NCI-H1694 (cell line): ENCODE data around the gene AMFR.
A peak's percentile ranks its signal among the peaks of the same experiment; 100 is the strongest.

ENCODE experiments used
- DNase-seq: peaks from one replicate; lab custom pipeline; 2025; lab: John Stamatoyannopoulos, UW

The AMFR gene

DNA sequence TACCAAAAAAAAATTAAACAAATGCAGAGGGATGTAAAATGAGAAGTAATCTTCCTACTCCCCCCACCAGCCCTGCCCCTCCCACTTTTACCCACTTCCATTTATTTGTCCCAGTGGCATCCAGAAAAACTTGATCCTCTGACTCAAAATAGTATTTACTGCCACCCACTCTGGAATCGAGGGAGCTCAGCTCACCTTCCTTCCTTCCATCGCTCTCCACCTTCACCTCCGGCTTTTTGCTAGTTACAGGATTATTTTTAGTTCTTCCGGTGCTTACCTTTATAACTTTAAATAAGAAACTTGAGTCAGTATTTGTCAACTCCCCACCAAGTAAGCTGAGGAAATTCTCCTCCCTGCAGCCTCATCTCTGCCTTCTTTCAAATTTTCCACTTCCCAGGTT lies 94.9 kb downstream of the AMFR start:
- no peak for DNase-seq

DNA sequence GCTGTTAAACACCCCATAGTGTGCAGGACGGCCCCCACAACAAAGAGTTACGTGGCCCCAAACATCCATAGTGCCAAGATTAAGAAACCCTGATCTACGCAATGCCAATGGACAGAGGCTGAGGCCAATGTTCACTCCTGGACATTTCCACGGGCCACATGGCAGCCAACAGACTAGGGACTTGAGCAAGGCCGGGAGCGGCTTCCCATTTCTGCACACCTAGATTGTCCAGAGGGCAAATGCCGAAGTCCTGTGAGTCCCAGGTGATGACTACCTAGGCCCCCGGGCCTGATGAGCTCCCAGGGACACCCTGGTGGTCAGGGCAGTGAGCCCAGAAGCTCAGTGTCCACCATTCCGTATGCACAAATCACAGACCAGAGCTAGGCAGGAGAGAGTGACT lies 95.5 kb downstream of the AMFR start:
- DNase-seq: no peak

DNA sequence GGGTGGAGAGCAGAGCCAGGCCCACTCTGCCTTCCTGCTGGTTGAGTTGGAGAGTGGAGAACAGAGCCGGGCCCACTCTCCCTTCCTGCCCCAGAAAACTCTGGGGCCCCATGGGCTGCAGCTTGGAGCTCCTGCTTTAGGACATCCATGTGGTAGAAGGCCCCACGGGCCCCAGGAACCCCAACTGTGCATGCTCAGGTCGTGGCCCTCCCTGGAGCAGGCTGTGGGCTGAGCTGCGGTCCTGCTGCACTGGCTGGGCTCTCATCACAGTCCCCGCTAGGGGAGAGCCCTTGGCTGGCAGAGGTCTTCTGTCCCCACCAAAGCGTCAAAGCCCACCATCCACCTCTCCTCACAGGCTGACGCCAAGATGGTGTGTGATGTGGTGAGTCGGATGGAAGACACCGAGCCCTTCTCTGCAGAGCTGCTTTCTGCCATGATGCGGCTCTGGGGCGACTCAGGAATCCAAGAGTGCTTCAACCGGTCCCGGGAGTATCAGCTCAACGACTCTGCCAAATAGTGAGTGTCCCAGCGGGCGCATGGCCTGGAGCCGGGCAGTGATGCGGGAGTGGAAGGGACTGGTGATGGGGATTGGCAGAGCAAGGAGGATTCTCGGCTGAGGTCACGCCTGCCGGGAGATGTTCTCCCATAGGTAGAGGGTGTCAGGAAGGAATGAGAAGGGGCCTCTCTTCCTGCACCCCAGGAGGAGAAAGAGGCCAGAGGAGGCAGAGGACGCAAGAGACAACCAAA lies 96.9 kb downstream of the AMFR start:
- no peak for DNase-seq

DNA sequence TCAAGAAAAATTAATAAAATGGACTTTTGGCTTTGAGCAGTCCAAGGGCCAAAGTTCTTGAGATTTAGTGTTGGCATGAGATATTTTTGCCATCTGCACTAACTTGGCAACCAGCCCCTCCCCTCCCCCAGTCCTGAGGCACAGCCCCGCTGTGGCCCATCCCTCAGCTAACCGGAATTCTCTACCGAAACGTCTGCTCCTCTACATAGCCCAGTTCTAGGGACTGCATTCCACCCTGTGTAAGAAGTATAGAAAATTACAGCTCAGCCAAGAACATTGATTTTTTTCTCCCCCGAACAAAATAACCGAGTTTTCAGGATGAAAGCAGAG lies 97.5 kb downstream of the AMFR start:
- no peak for DNase-seq

DNA sequence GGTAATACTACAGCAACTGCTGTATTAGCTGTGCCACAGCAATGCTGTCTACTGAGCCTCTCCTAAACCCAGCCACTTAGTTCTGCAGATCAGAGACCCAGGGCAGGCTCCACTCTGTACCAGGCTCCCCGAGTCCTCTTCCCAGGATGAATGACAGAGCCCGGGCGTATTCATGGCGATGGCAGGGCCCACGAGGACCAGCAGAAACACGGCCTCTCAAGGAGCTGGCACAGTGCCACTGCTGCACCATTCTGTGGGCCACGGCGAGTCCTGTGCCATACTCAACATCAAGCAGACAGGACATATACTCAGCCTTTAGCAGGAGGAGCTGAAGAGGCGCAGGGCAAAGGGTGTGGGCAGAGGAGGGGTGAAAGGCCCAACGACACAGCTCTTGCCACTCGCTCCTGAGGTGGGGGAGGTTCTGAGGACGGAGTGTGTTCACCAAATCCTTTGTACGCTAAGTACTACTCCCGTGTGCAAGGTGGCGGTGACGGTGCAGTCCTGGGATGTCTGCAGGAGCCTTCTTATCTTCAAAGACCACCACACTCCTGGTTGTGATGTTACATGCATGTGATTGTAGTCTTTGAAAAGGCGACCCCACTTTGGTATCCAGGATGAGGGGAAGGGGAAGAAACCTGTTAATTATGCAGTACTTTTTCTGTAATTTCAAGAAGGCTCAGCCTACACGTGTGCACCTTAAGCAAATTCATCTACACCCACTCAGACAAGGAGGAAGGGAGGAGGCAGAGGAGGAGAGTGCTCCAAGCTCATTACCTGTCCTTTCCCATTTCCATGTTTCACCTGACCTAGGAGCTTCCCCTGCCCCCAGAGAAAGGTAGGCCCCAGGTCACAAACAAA lies 98.0 kb downstream of the AMFR start:
- DNase-seq: no peak

DNA sequence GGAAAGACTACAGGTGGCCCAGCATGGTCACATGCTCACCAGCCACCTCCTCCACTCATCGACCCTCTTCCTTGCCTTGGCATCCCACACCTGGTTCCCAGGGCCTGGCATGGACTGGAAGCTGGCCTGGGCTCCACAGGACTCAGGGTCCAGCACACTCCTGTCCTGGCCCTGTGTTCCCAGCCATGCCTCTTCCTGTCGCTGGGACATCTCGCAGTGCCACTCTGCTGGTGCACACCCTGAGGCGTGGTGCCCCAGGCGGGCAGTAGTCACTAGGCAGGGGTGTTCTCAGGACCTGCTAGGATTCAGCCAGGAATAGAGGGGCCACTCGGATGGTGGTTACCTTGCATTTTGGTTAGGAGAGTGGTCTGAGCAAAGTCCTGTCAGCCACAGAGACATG lies 99.4 kb downstream of the AMFR start:
- DNase-seq: no peak

DNA sequence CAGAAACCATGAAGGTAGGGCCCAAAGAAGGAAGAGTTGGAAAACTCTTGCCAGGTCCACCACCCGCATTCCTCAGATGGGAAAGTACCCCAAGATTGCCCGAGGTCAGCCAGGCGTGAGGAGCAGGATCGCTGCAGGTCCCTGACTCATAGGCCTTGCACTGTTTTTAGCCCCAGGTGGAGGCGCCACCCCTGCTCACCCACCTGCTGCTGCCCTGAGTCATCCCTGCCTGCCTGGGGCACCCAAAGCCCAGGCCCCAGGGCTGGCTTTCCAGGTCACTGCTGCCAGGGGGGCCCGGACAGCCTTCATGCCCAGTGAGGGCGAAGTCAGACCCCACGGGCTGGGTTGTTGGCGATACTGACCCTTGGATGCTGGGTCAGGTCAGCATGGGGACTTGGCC lies 100.9 kb downstream of the AMFR start:
- DNase-seq: no peak

DNA sequence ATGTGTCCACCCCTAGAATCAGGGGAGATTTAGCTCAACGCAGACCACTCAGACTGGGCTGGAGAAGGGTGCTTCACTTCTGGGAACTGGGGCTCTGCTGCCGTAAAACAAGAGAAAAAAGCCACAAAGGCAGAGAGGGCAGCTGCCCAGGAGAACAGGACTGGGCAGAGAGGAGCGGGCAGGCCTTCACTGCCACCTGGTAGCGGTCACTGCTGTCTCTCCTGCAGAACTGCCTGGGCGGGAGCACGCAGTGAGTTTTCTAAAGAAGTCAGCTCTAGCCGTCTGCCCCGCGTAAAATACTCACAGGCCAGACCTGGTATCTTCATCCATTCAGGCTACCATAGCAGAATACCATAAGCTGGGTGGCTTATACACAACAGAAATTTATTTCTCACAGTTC lies 103.8 kb downstream of the AMFR start:
- no peak for DNase-seq

DNA sequence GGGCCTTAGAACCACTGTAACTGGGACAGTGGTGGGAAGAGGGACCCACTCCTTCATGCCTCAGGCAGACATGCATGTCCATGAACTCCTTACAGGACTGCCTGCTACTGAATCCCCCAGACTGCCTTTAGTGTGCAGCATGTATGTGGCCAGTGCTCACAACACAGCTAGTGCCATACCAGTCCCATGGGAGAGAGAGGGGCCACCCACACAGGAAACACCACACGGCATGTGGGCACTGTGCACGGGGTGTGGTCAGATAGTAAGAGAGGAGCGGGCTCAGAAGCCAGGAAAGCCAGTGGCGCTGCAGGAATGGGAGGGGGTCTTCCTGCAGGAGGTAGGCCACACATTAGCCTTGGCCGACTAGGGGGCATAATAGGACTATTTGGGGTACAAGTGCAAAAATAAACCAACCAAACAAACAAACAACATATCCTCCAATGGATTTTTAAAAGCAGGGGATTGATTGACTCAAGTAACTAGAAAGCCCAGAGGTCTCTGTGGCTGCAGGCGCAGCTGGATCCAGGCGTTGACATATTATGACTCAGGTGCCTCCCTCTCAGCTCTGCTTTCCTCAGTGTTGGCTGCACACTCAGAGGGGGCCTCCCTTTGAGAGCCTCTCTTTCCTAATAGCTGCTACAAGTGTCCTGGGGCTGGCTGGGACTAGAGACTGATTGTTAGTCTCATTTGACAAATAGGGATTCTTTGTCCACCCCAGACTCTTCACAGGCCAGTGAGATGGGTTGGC lies 104.4 kb downstream of the AMFR start:
- DNase-seq: no peak

DNA sequence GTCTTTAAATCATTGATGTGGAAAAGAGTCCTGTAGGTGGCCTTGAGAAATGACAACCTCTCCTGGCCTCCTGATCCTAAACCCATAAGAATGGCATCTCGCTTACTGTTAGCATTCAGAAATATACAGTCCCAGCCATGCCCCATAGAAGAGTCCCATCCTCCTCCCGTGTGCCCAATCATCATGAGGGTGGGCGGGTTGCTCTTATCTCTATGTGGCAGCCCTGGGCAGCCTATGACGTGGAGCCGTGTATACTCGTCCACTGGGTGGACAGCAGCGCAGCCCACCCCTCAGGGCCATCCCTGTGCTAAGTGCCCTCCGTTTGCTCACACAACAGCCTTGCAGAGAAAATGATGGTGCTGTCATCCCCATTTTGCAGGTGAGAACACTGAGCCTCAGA lies 105.3 kb downstream of the AMFR start:
- no peak for DNase-seq

DNA sequence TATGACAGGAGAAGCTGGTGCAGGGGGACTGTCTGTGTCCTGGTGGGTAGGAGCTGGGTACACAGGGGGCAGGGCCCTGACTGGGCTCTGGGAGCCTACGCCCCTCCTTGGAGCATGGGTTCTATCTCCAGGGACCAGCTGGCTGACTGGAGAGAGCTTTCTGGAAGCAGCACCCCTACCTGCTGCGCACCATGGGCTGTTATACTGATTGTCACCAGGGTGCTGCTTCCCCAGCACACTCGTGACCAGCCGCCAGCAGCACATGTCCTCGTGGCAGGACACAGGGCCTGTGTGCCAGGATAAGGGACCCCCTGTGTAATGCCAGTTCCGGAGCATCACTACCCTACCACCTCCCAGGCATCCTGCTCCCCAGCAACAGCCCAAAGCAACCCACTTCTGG lies 106.0 kb downstream of the AMFR start:
- DNase-seq: no peak

DNA sequence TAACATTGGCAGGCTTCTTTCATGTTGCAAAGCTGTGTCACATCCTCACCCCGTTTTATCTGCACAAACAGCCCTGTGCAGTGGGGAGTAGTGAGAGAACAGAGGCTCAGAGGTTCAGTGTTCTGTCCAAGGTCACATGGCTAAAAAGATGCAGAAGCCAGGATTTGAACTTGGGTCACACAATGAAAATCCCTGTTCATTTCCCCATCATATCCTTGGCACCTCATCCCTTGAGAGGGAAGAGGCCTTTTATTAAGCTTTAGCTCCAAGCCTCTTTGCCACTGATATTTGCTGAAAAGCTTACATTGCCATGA lies 106.6 kb downstream of the AMFR start:
- no peak for DNase-seq

DNA sequence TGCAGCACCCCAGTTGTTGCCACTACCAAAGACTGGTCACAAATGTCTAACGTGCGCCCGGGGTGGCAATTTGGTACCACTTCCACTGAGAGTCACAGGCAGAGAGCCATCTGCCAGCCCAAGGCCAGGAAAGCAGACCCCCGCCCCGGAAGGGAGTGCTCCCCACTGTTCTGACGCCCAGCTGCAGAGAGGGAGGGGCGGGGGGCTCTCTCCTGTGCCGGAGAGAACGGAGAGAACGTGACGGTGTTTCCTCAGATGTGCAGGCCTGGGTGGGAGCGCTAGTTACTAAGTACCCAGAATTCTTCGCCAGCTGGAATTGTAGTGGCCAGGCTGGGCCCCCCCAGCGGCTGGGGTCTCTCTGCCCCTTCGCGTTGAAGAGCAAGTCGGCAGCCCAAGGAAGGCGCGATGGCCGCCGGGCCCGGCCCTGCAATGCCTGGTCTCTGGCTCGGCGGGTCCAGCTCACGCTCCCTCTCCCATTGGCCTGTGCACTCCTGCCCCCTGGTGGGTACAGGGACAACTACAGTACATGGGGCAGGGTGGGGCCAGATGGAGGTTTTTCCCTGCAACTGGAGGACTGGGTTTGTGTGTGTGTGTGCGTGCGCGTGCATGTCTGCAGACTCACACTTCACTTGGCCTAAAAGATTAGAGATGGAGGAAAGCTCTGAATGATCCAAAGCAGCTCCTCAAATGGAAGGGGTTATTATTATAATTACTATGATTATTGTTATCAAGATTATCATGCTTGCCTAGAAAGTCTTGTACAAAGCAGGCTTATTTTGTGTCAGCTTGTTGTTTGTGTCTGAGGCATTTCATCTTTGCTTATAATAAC lies 107.1 kb downstream of the AMFR start:
- DNase-seq: peak; percentile 57

DNA sequence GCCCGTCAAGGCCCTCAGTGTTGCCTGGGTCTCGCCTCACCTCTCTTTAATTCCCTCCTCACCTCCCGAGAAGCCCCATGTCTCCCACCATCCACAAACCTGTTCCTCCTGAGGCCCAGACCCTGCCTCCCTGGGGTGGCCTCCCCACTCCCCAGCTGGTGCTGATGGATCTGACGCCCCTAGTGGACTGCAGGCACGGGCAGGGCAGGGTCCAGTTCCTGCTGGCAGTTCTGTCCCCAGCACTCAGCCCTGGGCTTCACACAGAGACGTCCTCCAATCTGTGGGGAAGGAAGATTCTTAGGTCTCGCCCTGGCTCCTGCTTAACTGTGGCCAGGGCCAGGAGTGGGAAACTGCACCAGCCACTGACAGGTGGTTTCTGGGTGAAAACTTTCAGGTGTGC lies 108.8 kb downstream of the AMFR start:
- DNase-seq: no peak

DNA sequence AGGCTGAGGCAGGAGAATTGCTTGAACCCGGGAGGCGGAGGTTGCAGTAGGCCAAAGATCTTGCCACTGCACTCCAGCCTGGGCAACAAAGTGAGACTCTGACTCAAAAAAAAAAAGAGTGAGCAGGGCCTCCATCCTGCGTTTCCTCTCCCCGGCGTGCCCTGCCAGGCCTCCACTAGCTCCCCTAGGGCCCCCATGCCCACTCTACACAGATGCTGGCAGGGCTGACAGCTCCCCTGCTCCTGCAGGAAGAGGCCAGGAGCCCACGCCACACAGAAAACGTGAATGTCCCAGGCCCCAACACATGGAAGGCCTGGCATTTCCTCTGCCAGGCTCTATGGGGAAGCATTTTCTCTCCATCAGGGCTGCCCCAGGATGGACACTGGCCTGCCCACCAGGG lies 109.4 kb downstream of the AMFR start:
- no peak for DNase-seq

DNA sequence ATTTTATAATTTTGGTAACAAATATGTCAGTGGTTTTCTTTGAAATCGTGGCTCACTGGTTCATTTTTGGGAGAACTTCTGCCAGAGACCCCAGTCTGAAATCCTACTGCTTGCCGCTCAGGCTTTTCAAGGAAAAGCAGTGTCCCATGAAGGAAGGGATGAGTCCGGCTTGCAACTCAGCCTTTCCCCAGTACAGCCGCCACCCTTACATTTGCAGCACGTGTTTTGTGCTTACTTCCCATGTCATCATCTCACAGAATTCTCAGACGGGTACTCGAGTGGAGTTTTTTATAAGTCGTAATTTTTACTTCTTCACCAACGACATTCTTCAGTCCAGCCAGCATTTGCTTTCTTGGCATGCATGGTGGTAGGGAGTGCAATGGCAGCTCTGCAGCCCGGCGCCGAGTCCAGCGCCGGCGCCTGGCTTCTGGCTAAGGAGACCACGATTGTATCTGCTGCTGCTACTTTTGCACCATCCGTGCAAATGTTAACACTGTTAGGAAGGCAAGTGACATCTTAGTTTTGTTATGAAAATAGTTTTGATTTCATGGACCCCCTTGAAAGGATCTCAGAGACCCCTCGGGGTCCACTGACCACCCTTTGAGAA lies 111.0 kb downstream of the AMFR start:
- no peak for DNase-seq

DNA sequence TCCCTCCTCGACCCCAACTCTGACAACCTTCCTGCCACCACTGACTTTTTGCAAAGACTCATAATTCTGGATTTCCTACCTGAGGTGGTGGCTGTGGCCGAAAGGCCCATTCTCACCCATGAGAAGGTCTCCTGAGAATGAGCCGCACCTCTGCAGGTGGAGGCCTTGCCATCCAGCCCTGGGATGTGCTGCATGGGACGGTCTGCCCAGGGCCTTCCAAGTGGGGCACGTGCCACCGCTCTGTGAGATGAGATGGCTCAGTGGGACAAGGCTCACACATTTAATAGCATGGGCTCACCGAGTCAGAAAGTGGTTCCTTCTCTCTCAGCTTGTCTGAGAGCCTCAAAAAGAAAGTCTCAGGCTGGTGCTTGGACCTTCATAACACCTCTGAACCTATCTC lies 112.8 kb downstream of the AMFR start:
- DNase-seq: no peak

DNA sequence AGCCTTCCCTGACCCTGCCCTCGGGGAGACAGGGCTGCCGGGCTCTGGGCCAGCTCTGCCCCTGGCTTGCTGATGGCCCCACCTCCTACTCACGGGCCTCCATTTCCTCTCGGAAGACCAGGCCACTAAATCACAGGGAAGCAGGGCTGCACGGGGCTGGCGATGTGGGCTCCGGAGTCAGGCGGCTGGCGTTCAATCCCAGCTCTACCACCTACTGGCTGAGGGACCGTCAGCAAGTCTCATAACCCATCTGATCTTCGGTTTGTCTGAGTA lies 113.4 kb downstream of the AMFR start:
- DNase-seq: no peak
